ENCODE measurements around the gene OSR1. TPM values are rescaled to one million over a fixed set of nuclear protein-coding genes. Genes with fewer than 3 reads are reported as not detected.
A peak's percentile ranks its signal among the peaks of the same experiment; 100 is the strongest.

OSR1 gene
- total RNA-seq, 4 donors from 2014 or later: 0.80 to 4.3 (median 3.3) TPM

- no peak for ATAC-seq
- in situ Hi-C loops (cut with MboI; ENCODE audit: low sequenced_read_pairs in 4 of 4): loop anchor here (10.0 to 25.0 kb wide), 8 partner anchors 369 to 976 kb away; no protein-coding TSS in a partner anchor
- no peak overlapping the region for H3K27ac ChIP-seq
These were observed 5.0 kb upstream of the OSR1 start for GRCh38 chr2:19363474-19363778.

GRCh38 chr2:19362755-19363473 is 4.5 kb upstream of the OSR1 start:
- H3K9me3 ChIP-seq: no peaks in the 10 kb centered on the region
- peak overlapping the region; percentile 58 to 92 (median 62) for H3K4me3 ChIP-seq
- TF ChIP-seq POLR2A (IDR thresholded peaks at IDR 0.05) (no peak), CTCF (IDR thresholded peaks at IDR 0.05 in 4 of 5, conservative IDR thresholded peaks at IDR 0.05 in 1 of 5) (peak; percentile 47 to 84 (median 76))
- in situ Hi-C loops (cut with MboI; ENCODE audit: low sequenced_read_pairs in 4 of 4): loop anchor here (10.0 to 25.0 kb wide), 8 partner anchors 368 to 976 kb away; no protein-coding TSS in a partner anchor
- intact Hi-C loops (cut with DNase I; ENCODE audit: low total_unique reads): loop anchor here (1.0 to 5.0 kb wide), 4 partner anchors 376 to 841 kb away; no protein-coding TSS in a partner anchor
- peaks cover 0 to 27% (median 13%) of the 10 kb centered on the region in 3 donors for H3K27me3 ChIP-seq
- peak; percentile 52 to 58 for DNase-seq
- H3K27ac ChIP-seq: peak overlapping the region in 1 of 4 donors; percentile 8
- H3K4me1 ChIP-seq: peaks cover 6 to 30% of the 10 kb centered on the region in 2 donors
- no peaks in the 10 kb centered on the region for H3K36me3 ChIP-seq
- ATAC-seq: peak; percentile 59 to 78

More at GRCh38 chr2:19363474-19363778, 5.0 kb upstream of the OSR1 start:
- intact Hi-C loops (cut with DNase I; ENCODE audit: low total_unique reads): loop anchor here (1.0 to 5.0 kb wide), 4 partner anchors 377 to 841 kb away; no protein-coding TSS in a partner anchor
- no peak for TF ChIP-seq POLR2A (IDR thresholded peaks at IDR 0.05)
- Histone ChIP-seq H3K9me3 (no peaks in the 10 kb centered on the region), H3K4me3 (peak overlapping the region; percentile 58 to 92 (median 62)), H3K4me1 (peaks cover 6 to 26% of the 10 kb centered on the region in 2 donors), H3K27me3 (peaks cover 0 to 27% (median 13%) of the 10 kb centered on the region in 3 donors), H3K36me3 (no peaks in the 10 kb centered on the region)
- DNase-seq: no peak

GRCh38 chr2:19362094-19362754 is 3.8 kb upstream of the OSR1 start:
- in situ Hi-C loops (cut with MboI; ENCODE audit: low sequenced_read_pairs in 4 of 4) (loop anchor here (10.0 to 25.0 kb wide), 8 partner anchors 367 to 975 kb away; no protein-coding TSS in a partner anchor), intact Hi-C loops (cut with DNase I; ENCODE audit: low total_unique reads) (loop anchor here (2.0 to 5.0 kb wide), 3 partner anchors 375 to 840 kb away; no protein-coding TSS in a partner anchor)
- H3K27me3 ChIP-seq: peaks cover 0 to 27% (median 20%) of the 10 kb centered on the region in 3 donors
- ATAC-seq: no peak
- DNase-seq: no peak
- H3K4me1 ChIP-seq: peaks cover 11 to 37% of the 10 kb centered on the region in 2 donors
- no peaks in the 10 kb centered on the region for H3K36me3 ChIP-seq
- H3K27ac ChIP-seq: peak overlapping the region in 1 of 4 donors; percentile 8
- peak overlapping the region; percentile 58 to 92 (median 62) for H3K4me3 ChIP-seq
- H3K9me3 ChIP-seq: no peaks in the 10 kb centered on the region
- TF ChIP-seq CTCF (IDR thresholded peaks at IDR 0.05 in 4 of 5, conservative IDR thresholded peaks at IDR 0.05 in 1 of 5) (no peak), POLR2A (IDR thresholded peaks at IDR 0.05) (no peak)

- H3K36me3 ChIP-seq: no peaks in the 10 kb centered on the region
- ATAC-seq: no peak
- in situ Hi-C loops (cut with MboI; ENCODE audit: low sequenced_read_pairs in 4 of 4) (loop anchor here (10.0 to 25.0 kb wide), 8 partner anchors 367 to 974 kb away; no protein-coding TSS in a partner anchor), intact Hi-C loops (cut with DNase I; ENCODE audit: low total_unique reads) (loop anchor here (5.0 kb wide), 2 partner anchors 501 to 839 kb away; no protein-coding TSS in a partner anchor)
- peak overlapping the region; percentile 58 to 92 (median 62) for H3K4me3 ChIP-seq
- TF ChIP-seq CTCF (IDR thresholded peaks at IDR 0.05 in 4 of 5, conservative IDR thresholded peaks at IDR 0.05 in 1 of 5): no peak
- no peak for TF ChIP-seq POLR2A (IDR thresholded peaks at IDR 0.05)
- no peak for DNase-seq
- no peaks in the 10 kb centered on the region for H3K9me3 ChIP-seq
- no peak overlapping the region for H3K27ac ChIP-seq
- H3K4me1 ChIP-seq: peaks cover 16 to 39% of the 10 kb centered on the region in 2 donors
- H3K27me3 ChIP-seq: peaks cover 0 to 31% (median 26%) of the 10 kb centered on the region in 3 donors
These were observed 3.0 kb upstream of the OSR1 start for GRCh38 chr2:19361325-19361990.

Measured in gastrocnemius medialis (tissue), 4 donors.